Measurements from ENCODE around the gene LKAAEAR1. TPM values are rescaled to one million over a fixed set of nuclear protein-coding genes. Genes with fewer than 3 reads are reported as not detected.

The LKAAEAR1 gene
- total and polyA plus RNA-seq, 2 of the 13 experiments (the other 11 are each of a cell fraction or from before 2014, with no cell fraction given), result not detected

- TF ChIP-seq ZNF530 (CRISPR knock-in tag; IDR thresholded peaks at IDR 0.05; ENCODE audit: low read depth) (no peak), EEA1 (CRISPR knock-in tag; IDR thresholded peaks at IDR 0.05; ENCODE audit: borderline replicate concordance) (peak; percentile 87), GABPA (IDR thresholded peaks at IDR 0.05; ENCODE audit: low read depth, low read length) (no peak), GABPA (CRISPR knock-in tag; IDR thresholded peaks at IDR 0.05; ENCODE audit: low read depth) (no peak), ZNF354B (CRISPR knock-in tag; IDR thresholded peaks at IDR 0.05) (peak; percentile 87; the same call in 1 of the 2 replicates), NRL (CRISPR knock-in tag; IDR thresholded peaks at IDR 0.05; ENCODE audit: borderline replicate concordance) (no peak; the same call in 1 of the 2 replicates), MIER3 (CRISPR knock-in tag; IDR thresholded peaks at IDR 0.05; ENCODE audit: borderline replicate concordance) (peak; percentile 42; the same call in 1 of the 2 replicates), ZNF709 (CRISPR knock-in tag; IDR thresholded peaks at IDR 0.05) (no peak; the same call in 1 of the 2 replicates), TRIM22 (IDR thresholded peaks at IDR 0.05) (no peak), ATF7-NPFF (CRISPR knock-in tag; IDR thresholded peaks at IDR 0.05; ENCODE audit: low read depth) (no peak), CSRNP2 (CRISPR knock-in tag; conservative IDR thresholded peaks at IDR 0.05; ENCODE audit: low read depth) (0 out of 2 replicates have a peak, but pooled peaks have one; percentile 77), THRA (CRISPR knock-in tag; IDR thresholded peaks at IDR 0.05; ENCODE audit: borderline replicate concordance) (peak; percentile 96), SP140L (CRISPR knock-in tag; IDR thresholded peaks at IDR 0.05; ENCODE audit: borderline replicate concordance) (no peak), SMAD9 (CRISPR knock-in tag; IDR thresholded peaks at IDR 0.05) (no peak), CREB1 (IDR thresholded peaks at IDR 0.05) (no peak), CREB1 (CRISPR knock-in tag; IDR thresholded peaks at IDR 0.05) (no peak), KAT2B (IDR thresholded peaks at IDR 0.05; ENCODE audit: borderline replicate concordance, low read depth, low read length) (no peak), NFE2L1 (CRISPR knock-in tag; IDR thresholded peaks at IDR 0.05; ENCODE audit: borderline replicate concordance) (no peak), KDM1A (CRISPR knock-in tag; IDR thresholded peaks at IDR 0.05) (no peak), SNAPC2 (CRISPR knock-in tag; IDR thresholded peaks at IDR 0.05) (peak; percentile 60; the same call in 1 of the 2 replicates), DNMT1 (CRISPR knock-in tag; IDR thresholded peaks at IDR 0.05) (no peak), RAD21 (CRISPR knock-in tag; IDR thresholded peaks at IDR 0.05) (peak; percentile 25; the same call in 1 of the 2 replicates), SUZ12 (IDR thresholded peaks at IDR 0.05; ENCODE audit: low read depth, low read length) (no peak; the same call in 1 of the 2 replicates), ZNF597 (CRISPR knock-in tag; IDR thresholded peaks at IDR 0.05) (no peak), SP5 (CRISPR knock-in tag; IDR thresholded peaks at IDR 0.05; ENCODE audit: borderline replicate concordance, low read depth) (no peak; the same call in none of the 2 replicates), ZNF605 (CRISPR knock-in tag; IDR thresholded peaks at IDR 0.05) (peak; percentile 90)
These were observed 18.9 kb downstream of the LKAAEAR1 start (continued) for GRCh38 chr20:64065062-64065973.

Data from HepG2 (cell line).